Suppressor macrophage treated with lipopolysaccharide for 4 hours (primary cell): ENCODE results near the gene RASSF4.
"Not testable (repeated sequence)": the region's sequence is repeated elsewhere in the genome, so short reads cannot be mapped to it uniquely, and the experiment has no call there.

Source experiments
- DNase-seq: peaks from one replicate; pipeline ENCODE4 v3.0.0-alpha.2; 2020

RASSF4 gene

DNA sequence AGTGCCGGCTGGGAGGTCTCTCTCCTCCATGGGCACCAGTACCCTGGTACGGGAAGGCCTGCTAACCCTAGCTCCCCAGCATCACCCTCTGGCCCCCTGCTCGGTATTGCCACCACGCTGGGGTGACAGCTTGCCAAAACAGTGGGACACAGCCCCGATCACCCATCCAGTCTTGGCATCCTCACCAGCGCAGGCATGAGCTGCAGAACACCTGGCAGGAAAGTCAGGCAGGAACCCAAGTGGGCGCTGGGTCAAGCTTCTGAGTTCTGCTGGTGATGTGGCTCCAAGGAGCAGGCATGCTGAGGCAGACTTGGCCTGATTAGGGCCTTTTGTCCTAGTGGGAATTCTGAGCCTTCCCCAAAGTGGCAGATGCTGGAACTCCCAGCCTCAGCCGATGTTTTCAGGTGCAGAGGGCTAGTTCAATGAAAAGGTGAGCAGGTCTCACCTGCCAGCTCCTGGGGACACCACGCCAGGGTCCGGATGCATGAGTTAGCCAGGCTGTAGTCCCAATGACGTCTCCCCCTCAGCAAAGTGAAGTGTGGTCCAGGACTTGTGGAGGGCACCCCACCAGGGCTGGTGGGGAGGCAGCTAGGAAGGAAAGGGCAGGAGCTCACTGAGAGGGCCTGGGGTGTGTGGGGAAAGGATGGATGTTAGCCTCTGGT is 32.6 kb downstream of the RASSF4 start:
- DNase-seq = no peak

DNA sequence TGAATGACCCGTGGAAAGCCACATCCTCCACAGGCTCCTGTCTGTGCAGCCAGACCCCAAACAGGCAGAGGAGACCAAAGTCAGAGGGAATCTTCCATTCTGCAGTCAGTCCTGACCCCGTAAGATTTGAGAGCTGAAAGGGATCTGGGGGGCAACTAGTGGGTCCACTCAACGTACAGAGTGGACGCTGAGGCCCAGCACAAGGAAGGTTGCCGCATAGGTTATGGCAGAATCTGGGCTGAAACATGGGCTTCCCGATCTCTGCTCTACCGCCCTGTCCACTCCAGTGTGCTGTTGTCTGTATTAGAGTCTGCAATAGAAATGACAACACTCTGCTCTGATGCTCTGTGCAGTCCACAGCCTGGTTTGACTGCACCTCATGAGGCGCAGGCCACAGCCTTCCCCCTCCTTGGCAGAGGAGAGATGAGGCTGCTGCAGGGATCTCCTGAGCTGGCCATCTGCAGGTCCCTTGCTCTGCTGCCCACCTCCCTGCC is 33.2 kb downstream of the RASSF4 start:
- no peak for DNase-seq

DNA sequence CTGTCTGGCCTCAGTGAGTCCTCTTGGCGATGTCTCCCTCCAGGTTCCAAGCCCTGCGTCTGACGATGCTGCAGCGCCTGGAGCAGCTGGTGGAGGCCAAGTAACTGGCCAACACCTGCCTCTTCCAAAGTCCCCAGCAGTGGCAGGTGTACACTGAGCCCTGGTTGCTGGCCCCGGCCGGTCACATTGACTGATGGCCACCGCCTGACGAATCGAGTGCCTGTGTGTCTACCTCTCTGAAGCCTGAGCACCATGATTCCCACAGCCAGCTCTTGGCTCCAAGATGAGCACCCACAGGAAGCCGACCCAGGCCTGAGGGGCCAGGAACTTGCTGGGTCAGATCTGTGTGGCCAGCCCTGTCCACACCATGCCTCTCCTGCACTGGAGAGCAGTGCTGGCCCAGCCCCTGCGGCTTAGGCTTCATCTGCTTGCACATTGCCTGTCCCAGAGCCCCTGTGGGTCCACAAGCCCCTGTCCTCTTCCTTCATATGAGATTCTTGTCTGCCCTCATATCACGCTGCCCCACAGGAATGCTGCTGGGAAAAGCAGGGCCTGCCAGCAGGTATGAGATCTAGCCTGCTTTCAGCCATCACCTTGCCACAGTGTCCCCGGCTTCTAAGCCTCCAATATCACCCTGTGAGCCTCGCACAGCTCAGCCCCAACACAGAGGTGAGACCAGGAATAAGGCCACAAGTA is 33.8 kb downstream of the RASSF4 start:
- no peak for DNase-seq

DNA sequence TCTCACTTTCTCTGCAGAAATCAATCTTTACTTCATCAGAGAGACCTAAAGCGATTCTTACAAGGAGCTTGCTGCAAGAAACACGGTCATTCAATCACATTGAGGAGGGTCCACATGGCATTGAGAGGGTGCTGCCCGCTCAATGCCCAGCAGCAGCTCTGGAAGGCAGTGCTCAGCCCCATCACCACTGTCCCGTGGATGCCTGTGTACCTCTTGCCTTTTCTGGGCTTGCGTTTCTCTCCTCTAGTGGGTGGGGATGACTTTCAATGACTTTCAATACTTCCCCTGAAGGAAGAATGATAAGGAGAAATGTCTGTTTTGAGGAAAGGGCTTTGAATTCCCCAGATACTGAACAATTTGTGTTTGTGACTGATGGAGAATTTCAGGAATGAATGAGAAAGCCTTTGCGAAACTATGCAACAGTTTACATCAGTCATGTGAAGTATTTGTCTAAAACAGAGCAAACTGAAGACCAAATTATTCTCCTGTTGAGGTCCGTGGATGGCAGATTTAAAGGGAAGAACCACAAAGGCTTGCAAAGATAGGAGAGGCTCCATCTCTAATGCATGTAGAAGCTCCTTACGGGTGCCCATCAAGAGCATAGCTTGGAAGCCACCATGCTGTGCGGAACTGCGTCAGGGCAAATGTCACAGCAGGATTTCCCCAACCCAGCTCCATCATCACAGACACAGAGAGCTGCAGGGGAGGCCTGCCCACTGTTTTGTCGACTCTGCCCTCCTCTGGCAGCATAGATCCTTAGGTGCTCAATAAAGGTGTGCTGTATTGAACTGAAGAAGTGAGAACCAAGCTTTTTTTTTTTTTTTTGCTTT is 34.5 kb downstream of the RASSF4 start:
- no peak for DNase-seq

DNA sequence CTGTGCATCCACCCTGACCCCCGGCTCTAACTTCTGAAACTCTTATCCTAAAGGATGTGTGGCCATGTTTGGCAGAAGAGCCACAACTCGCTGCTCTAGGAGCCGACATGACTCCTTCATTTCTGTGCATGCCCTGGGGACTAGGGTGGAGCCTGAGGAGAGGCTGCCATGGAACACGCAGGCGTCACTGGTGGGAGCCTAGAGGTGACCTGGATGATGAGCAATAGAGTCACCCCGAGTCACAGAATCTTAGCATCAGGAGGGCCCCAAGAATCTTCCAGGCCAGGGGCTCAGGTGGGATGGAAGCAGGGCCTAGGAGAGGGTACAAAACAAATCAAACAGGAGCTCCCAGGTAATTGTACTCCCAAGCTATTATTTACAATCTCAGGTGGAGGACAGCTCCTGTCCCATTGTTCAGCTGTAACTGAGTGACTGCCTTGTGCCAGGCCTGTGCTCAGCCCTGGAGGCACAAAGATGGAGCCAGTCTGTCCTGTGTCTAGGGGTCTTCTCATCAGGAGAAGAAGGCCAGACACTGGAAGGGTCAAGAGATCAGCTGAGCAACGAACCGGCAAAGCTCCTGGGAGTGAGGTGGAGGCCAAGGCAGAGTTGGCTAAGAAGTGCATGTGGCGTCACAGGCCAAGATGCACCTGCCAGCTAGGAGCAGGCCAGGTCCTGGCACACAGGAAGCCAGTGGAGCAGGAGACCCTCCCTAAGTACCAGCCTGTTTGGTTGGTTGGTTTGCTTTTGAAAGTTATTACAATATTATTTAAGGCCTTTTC is 35.3 kb downstream of the RASSF4 start:
- DNase-seq = no peak

DNA sequence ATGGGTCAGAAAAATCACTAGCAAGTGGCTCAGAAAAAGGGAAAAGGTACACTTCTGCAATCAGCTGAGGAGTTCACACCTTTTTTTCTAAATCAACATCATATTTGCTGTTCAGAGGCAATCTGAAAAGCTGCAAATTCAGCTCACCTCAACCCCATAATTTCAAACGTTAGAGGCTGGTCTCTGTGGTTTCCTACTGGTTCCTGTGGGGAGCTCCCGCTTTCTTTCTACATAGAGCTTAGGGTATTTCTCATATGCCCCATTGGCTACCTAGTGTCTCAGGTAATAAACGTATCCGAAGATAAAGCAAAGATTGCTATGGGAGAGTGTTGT is 35.9 kb downstream of the RASSF4 start:
- DNase-seq = no peak

DNA sequence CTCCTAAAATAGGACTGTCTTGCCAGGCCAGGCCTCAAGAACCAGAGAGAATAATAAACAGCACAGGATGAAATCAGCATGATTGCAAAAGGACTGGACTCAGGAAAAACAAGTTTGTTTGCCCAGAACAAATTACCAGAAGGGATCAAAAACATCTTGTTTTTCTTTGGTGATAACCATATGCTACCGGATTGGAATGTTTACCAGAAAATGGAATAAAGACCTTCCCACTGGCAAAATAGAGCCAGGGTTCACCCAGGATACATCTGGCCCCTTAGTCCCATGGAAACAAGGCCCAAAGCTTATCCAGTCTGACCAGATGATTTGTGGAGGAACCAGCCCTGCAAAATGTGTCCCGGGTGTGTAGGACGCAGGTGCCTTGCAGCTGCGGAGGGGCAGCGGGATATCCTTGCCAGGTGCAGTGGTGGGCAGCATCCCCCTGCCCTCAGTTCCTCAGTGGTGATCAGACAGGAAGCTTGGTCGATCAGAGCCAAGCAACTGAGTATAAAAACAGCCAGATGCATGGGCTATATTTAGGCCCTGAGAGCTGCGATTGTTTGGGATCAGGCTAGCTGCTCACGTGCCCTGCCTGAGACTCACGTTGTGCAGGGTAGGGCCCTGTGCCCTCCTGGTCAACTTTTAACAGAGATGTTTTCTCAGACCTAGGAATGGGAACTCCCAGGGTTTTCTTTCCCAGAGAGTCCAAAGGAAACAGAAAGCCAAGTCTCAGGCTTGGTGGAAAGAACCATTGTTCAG is 36.5 kb downstream of the RASSF4 start:
- no peak for DNase-seq

DNA sequence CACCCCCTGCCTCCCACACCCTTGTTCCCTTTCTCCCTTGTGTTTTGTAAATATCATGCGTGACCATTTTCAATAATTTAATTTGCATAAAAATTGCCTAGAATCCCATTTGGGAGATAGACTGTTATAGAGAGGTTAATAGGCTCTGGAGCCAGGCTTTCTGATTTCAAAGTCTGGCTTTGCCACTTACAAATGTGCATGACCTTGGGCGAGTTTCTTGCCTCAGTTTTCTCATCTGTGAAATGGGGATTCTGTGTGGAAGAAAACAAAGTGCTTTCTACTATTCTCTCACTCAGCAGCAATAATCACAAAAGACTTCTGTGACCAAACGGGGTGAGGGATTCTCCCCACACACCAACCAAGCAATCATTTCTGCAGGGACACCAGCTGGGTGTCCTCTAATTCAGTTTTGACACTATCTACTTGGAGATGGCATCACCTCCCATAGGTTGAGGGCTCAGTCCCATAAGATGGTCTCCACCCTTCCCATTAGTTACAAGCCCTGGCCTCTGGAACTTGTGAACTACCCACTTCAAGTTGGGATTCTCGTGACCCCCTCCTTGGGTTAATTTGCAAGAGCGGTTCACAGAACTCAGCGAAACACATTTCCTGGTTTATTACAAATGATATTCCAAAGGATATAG is 37.6 kb downstream of the RASSF4 start:
- DNase-seq = no peak

DNA sequence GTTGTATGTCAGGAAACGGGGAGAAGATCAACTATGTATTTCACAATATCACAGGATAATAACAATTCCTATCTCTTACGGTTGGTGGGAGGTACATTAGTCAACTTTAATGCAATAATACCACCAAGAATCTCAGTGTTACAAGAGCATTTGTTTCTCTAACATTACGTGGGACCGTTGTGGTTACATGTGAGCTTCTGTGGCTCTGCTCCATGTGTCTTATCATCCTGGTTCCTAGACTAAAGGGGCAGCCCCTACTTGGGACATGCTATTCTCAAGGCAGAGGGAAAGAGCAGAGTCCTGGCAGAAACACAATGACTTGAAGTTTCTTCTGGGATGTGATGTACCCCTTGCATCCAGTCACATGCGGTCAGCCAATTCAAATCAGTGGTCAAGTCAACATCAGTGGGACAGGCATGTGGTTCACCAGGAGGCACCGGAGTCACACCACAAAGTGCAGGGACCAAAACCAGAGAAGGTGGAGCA is 38.6 kb downstream of the RASSF4 start:
- peak; percentile 35 for DNase-seq

DNA sequence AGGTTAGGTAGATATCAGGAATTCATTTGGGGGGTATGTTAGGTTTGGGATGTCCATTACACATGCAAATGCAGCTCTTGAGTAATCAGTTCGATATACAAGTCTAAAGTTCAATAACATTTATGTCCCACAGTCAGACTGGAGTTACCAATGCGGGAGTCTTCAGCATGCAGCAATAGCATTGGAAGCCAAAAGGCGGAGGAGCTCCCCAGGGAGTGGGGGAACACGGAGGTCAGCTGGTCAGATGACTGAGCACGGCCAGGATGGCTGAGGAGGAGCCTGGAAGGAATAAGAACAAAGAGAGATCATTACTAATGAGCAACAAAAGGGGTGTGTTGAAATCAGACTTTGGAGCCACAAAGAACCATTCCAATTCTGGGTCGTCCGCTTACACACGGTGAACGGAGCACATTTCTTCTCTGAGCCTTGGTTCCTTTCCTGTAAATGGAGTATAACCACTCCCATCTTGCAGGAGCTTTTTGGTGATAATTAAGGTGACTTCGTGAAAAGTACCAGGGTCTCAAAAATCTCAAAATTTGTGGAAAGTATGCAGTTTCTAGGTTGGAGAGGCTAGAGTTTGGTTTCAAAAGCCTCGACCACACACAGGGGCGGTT is 40.6 kb downstream of the RASSF4 start:
- peak; percentile 49 for DNase-seq

DNA sequence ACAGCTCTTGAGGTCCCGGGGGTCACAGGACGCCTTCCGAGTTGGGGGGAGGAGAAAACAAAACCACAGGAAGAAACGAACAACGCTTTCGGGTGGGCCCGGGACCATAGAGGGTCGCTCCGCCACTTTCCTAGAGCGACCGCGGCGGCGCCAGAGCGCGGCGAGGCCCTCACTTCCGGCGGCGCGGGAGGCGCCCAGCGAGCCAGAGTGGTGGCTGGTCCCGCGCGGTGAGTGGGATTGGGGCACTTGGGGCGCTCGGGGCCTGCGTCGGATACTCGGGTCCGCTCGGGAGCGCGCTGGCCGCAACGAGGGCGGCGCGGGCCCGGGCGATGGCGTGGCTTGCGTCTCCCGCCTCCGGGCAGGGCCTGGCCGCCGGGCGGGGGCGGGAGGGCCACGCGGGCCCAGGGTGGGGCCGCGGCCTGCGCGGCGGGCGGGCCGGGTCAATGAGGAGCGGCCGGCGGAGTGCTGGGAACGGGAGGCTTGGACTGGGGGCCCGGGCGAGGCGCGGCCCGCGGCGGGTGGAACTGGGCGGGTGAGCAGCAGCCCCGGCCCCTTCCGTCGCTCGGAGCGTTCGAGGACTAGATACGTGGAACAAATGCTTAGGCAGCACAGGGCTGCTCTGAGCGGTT is 41.3 kb downstream of the RASSF4 start, which contains the start of gene ZNF22:
Gene ZNF22, plus strand, starts transcription at position 172 of the 629 bp plus-strand sequence. CDS start 2,446 bp downstream, outside the sequence.
- peak; percentile 62 for DNase-seq

DNA sequence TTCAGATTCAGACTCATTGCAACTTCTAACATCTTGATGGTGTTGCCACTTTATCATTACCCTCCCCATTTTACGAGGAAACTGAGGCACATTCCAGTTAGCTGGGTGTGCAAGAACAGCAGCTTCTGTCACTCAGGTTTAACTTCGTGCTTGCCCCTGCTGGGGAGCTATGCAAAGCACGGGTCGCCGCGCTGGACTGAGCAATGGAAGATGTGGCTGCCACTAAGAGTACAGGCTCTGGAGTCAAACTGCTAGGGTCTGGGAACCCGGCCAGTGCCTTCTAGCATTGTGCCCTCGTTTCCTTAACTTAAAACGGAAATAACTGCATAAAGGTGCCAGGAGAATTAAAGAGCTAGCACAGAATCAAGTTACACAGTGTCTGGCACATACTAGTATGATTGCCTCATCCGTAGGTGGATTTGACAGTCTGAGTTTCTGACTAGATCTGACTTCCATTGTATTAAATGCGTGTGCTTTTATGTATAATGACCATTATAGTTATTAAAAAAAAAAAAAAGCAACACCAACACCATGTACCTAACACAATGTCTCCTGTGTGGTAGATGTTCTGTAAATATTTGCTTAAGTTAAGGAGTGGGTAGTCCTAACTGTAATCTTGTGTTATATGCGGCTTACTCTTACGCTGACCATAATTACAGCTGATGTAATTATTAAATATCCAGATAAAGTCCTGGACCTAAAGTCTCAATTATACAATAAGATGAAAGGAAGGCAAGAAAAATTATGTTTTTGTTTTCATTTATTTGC is 42.0 kb downstream of the RASSF4 start:
- no peak for DNase-seq

DNA sequence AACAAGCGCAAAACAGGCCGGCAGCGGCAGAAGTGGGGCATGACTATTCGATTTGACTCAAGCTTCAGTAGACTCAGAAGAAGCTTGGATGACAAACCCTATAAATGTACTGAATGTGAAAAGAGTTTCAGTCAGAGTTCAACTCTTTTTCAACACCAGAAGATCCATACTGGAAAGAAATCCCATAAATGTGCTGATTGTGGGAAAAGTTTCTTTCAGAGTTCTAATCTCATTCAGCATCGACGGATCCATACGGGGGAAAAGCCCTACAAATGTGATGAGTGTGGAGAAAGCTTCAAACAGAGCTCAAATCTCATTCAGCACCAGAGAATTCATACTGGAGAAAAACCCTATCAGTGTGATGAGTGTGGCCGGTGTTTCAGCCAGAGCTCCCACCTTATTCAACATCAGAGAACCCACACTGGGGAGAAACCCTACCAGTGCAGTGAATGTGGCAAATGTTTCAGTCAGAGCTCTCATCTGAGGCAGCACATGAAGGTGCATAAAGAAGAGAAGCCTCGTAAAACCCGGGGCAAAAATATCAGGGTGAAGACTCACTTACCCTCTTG is 43.9 kb downstream of the RASSF4 start:
- no peak for DNase-seq

DNA sequence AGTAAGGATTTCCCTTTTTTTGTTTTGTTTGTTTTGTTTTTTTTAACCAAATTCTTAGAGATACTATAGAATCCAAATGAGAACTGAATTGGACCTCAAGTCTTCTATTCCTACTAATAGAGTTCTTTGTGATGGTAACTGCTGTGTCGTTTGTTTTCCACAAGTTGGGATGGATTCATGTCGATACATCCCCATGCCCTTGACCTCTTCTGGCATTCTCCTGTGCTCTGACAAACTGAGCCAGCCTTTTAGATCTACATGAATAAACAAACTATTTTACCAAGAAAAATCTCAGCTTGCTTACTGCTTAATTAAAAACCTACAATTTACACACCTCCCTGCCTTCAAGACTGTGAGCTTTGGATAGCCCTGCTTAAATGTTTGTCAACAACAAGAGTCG is 45.1 kb downstream of the RASSF4 start:
- no peak for DNase-seq

DNA sequence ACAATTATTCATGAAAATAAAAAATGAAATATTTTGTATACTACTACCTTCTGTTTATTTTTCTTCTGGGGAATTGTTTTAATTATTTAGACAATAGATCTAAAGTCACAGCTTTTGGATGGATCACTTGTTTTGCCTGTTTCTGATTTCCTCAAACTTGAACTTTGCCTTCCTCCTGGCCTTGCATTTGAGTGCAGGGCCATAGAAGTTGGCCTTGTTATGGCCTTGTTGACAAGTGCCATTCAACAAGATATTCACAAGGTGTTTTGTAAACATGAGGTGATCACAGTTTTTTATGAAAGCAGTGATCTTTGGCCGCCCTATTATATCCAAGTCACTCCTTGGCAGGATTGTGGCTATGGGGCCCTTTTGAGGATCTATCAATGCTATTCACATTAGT is 45.7 kb downstream of the RASSF4 start:
- no peak for DNase-seq

DNA sequence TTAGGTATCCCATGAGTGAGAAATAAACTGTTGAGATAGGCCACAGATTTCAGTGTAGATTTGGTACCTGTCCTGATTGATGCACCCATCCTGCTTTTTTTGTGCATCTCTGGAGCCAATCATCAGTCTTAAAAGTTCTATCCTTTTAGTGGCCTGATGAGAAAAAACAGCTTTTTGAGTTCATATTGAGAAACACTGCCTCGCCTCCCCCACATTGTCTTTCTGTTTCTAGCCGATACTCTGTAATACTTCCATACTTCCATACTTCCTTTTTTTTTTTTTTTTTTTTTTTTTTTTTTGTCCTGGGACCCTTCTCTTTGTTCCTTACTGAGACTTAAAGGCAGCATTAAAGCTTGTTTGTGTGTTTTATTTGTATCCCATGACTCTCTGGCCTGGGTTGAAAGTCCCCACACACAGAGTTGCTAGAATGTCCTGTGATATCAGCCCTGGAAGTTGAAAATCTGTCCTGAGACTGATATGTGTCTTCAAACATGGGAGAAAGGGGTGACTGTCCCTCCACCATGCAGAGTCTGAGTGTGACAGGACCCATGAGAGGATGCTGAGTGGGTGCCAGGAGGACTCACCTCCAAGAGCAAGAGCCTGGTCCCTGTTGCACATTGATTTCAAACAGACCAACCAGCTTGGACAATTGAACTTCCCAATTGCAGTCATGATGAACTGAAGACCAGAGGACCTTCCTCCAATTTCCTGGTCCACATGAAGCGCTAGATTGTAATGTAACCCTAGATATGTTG is 46.9 kb downstream of the RASSF4 start:
- peak; percentile 65 for DNase-seq

DNA sequence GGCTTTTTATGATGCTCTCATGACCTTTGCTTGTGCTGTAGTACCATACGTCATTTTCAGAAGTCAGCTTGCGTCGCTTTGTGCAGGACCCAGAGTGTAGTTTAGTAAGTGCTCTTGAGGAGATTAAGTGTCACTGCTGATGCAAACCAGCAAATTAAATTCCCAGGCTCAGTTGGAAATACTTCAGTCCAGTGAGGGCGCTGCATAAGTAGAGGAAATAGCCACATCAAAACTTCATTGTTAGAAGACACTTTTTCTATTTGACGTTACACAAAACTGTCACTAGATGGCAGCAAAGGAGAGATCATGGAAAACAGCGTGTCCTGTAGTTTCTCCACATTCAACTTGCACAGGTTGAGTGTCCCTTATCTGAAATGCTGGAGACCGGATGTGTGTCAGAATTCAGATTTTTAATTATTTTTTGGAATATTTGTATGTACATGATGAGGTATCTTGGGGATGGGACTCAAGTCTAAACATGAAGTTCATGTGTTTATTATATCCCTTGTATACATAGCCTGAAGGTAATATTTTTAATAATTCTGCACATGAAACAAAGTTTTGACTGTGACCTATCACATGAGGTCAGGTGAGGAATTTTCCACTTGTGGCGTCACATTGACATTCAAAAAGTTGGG is 49.0 kb downstream of the RASSF4 start:
- DNase-seq = peak; percentile 88

DNA sequence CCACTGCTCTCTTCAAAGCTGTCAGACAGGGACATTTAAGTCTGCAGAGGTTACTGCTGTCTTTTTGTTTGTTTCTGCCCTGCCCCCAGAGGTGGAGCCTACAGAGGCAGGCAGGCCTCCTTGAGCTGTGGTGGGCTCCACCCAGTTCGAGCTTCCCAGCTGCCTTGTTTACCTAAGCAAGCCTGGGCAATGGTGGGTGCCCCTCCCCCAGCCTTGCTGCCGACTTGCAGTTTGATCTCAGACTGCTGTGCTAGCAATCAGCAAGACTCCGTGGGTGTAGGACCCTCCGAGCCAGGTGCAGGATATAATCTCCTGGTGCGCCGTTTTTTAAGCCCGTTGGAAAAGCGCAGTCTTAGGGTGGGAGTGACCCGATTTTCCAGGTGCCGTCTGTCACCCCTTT is 55.0 kb downstream of the RASSF4 start:
- DNase-seq = not testable (repeated sequence)
